Aorta (tissue), 5 donors: Measurements from ENCODE around the gene MARCHF5. TPM values are rescaled to one million over a fixed set of nuclear protein-coding genes. Genes with fewer than 3 reads are reported as not detected.

Experiments
- ATAC-seq: fragments of 200-7000 bp; cut with Tn5 transposase; one replicate; pipeline ENCODE4 v1.9.1; 2022; ENCODE audit warnings: moderate library complexity; ENCODE audit not compliant: low FRiP score
- DNase-seq, 2 donors: peaks; one replicate each; pipeline ENCODE4 v3.0.0-alpha.2; 2020
- H3K27ac ChIP-seq, 2 donors: one replicate each; pipeline ENCODE4 v1.5.1; 2013; ENCODE audit warnings: low read length in 2 of 2, mild to moderate bottlenecking in 2 of 2, moderate library complexity in 2 of 2, control low read depth in 1 of 2, inconsistent platforms in 1 of 2, low read depth in 1 of 2
- H3K27me3 ChIP-seq, 2 donors: one replicate each; pipeline ENCODE4 v1.6.1; 2013; ENCODE audit warnings: control low read depth in 1 of 2, low read length in 1 of 2, mild to moderate bottlenecking in 1 of 2, moderate library complexity in 1 of 2; ENCODE audit not compliant: insufficient read depth in 2 of 2, control insufficient read depth in 1 of 2
- H3K36me3 ChIP-seq, 2 donors: one replicate each; pipeline ENCODE4 v1.6.1; 2013; ENCODE audit warnings: control low read depth in 1 of 2, low read length in 1 of 2, mild to moderate bottlenecking in 1 of 2; ENCODE audit not compliant: insufficient read depth in 2 of 2, control insufficient read depth in 1 of 2
- H3K4me1 ChIP-seq, 2 donors: one replicate each; pipeline ENCODE4 v1.6.1; 2013; ENCODE audit warnings: low read length in 2 of 2, control low read depth in 1 of 2, mild to moderate bottlenecking in 1 of 2, moderate library complexity in 1 of 2; ENCODE audit not compliant: insufficient read depth in 2 of 2, control insufficient read depth in 1 of 2
- H3K4me3 ChIP-seq, 2 donors: one replicate each; pipeline ENCODE4 v1.5.1; 2013; ENCODE audit warnings: low read length in 2 of 2, control low read depth in 1 of 2, mild to moderate bottlenecking in 1 of 2
- H3K9me3 ChIP-seq: one replicate; pipeline ENCODE4 v1.6.1; 2013; ENCODE audit warnings: mild to moderate bottlenecking, low read length; ENCODE audit not compliant: control insufficient read depth
- WGBS, 2 donors: extraction: QIAGEN DNeasy Blood & Tissue Kit; methylation state at CpG; one replicate each; pipeline ENCODE4 v1.1.7; 2013; 5-methylcytosine and 5-hydroxymethylcytosine counted together
- intact Hi-C, 2 donors: fragments of 100-400 bp; cut with DNase I; formaldehyde crosslinking; loops; one replicate each; pipeline versions ENCODE4 v1.14.2 to v1.15.0; 2022
- polyA plus RNA-seq, 2 donors: library from polyadenylated mRNA; stranded (reverse); fragments of 200-250 nt; gene quantifications; one replicate each; pipeline ENCODE4 v1.2.3, GENCODE V29; 2013
- total RNA-seq, 2 donors: library from RNA; stranded (reverse); fragmentation: NEBNext Ultra II Directional; extraction: Animal tissue kit (Norgen Biotek cat#: 25700); gene quantifications; one replicate each; pipeline ENCODE4 v1.2.1, GENCODE V29; 2021
- donor health status: healthy with polysubstance abuse.
- donor health status: Bipolar disorder and iron deficiency.
- donor health status: DM: no; HTN: no; CAD: no.
- donor health status: DM: no; HTN: no; CAD: no.
- donor health status: DM: yes; HTN: yes; CAD: no.

The MARCHF5 gene
- total and polyA plus RNA-seq, 4 donors: 15.0 to 43.0 (median 29.6) TPM

- DNase-seq (no peak), ATAC-seq (no peak)
- Histone ChIP-seq H3K4me3 (no peak overlapping the region), H3K27ac (no peak overlapping the region), H3K9me3 (no peaks in the 10 kb centered on the region), H3K27me3 (no peaks in the 10 kb centered on the region), H3K36me3 (no peaks in the 10 kb centered on the region), H3K4me1 (peaks cover 0 to 5% of the 10 kb centered on the region in 2 donors)
- WGBS, 2 donors: 93 to 98% methylated on average over 2 of the region's 2 CpGs
- intact Hi-C loops: no loop called here
These were observed 26.7 kb upstream of the MARCHF5 start for GRCh38 chr10:92264249-92264648.

GRCh38 chr10:92265687-92266258 lies 25.2 kb upstream of the MARCHF5 start:
- H3K36me3 ChIP-seq: no peaks in the 10 kb centered on the region
- intact Hi-C loops: no loop called here
- 90 to 92% methylated on average over 2 of the region's 2 CpGs for WGBS, 2 donors
- H3K9me3 ChIP-seq: no peaks in the 10 kb centered on the region
- H3K27me3 ChIP-seq: no peaks in the 10 kb centered on the region
- ATAC-seq: no peak
- H3K4me1 ChIP-seq: peaks cover 0 to 3% of the 10 kb centered on the region in 2 donors
- peak overlapping the region in 1 of 2 donors; percentile 64 for H3K27ac ChIP-seq
- DNase-seq: no peak
- H3K4me3 ChIP-seq: no peak overlapping the region

- no peaks in the 10 kb centered on the region for H3K27me3 ChIP-seq
- H3K27ac ChIP-seq: peak overlapping the region in 1 of 2 donors; percentile 44
- no peak for ATAC-seq
- no peak for DNase-seq
- intact Hi-C loops: no loop called here
- no peaks in the 10 kb centered on the region for H3K9me3 ChIP-seq
- no peaks in the 10 kb centered on the region for H3K36me3 ChIP-seq
- no peak overlapping the region for H3K4me3 ChIP-seq
- H3K4me1 ChIP-seq: peaks cover 0 to 3% of the 10 kb centered on the region in 2 donors
These were observed 23.6 kb upstream of the MARCHF5 start for GRCh38 chr10:92267343-92267742.

- Histone ChIP-seq H3K4me3 (no peak overlapping the region), H3K36me3 (no peaks in the 10 kb centered on the region), H3K9me3 (no peaks in the 10 kb centered on the region), H3K4me1 (peaks cover 0 to 3% of the 10 kb centered on the region in 2 donors), H3K27ac (no peak overlapping the region), H3K27me3 (no peaks in the 10 kb centered on the region)
- intact Hi-C loops: no loop called here
- no peak for ATAC-seq
- WGBS, 2 donors: 56 to 63% methylated on average over 2 of the region's 2 CpGs
- DNase-seq: no peak
These were observed 22.2 kb upstream of the MARCHF5 start for GRCh38 chr10:92268748-92269147.

GRCh38 chr10:92274071-92274470 lies 16.9 kb upstream of the MARCHF5 start:
- no peak for ATAC-seq
- Histone ChIP-seq H3K4me1 (peaks cover 0 to 1% of the 10 kb centered on the region in 2 donors), H3K9me3 (no peaks in the 10 kb centered on the region), H3K36me3 (no peaks in the 10 kb centered on the region), H3K4me3 (no peak overlapping the region), H3K27me3 (no peaks in the 10 kb centered on the region), H3K27ac (no peak overlapping the region)
- 93 to 96% methylated on average over 3 of the region's 3 CpGs for WGBS, 2 donors
- DNase-seq: no peak
- intact Hi-C loops: no loop called here

GRCh38 chr10:92278996-92279696 lies 11.8 kb upstream of the MARCHF5 start:
- Histone ChIP-seq H3K4me1 (peaks cover 0 to 2% of the 10 kb centered on the region in 2 donors), H3K36me3 (no peaks in the 10 kb centered on the region), H3K27me3 (no peaks in the 10 kb centered on the region), H3K27ac (no peak overlapping the region), H3K4me3 (peak overlapping the region in 1 of 2 donors; percentile 48), H3K9me3 (no peaks in the 10 kb centered on the region)
- DNase-seq (no peak), ATAC-seq (no peak)
- intact Hi-C loops: no loop called here
- whole genome bisulfite sequencing, 2 donors: 14 to 19% methylated on average over 4 of the region's 4 CpGs

GRCh38 chr10:92284112-92284704 lies 6.8 kb upstream of the MARCHF5 start:
- WGBS, 2 donors: 77 to 85% methylated on average over 10 of the region's 10 CpGs
- H3K36me3 ChIP-seq: no peaks in the 10 kb centered on the region
- H3K27ac ChIP-seq: peak overlapping the region in 1 of 2 donors; percentile 42
- H3K9me3 ChIP-seq: no peaks in the 10 kb centered on the region
- H3K4me3 ChIP-seq: no peak overlapping the region
- peaks cover 0 to 1% of the 10 kb centered on the region in 2 donors for H3K4me1 ChIP-seq
- ATAC-seq: peak; percentile 48
- no peak for DNase-seq
- intact Hi-C loops: loop anchor here in 1 of 2 donors (10.0 kb wide), 1 partner anchor 59 kb away; no protein-coding TSS in a partner anchor
- no peaks in the 10 kb centered on the region for H3K27me3 ChIP-seq

GRCh38 chr10:92290076-92290836 lies 711 bp upstream of the MARCHF5 start:
- no peaks in the 10 kb centered on the region for H3K36me3 ChIP-seq
- H3K4me1 ChIP-seq: no peaks in the 10 kb centered on the region
- no peaks in the 10 kb centered on the region for H3K27me3 ChIP-seq
- no peaks in the 10 kb centered on the region for H3K9me3 ChIP-seq
- intact Hi-C loops: loop anchor here (2.0 to 10.0 kb wide), 4 partner anchors 45 to 203 kb away; no protein-coding TSS in a partner anchor
- ATAC-seq (peak; percentile 55), DNase-seq (no peak)
- 1% methylated on average over 33 of the region's 33 CpGs for WGBS, 2 donors
- H3K27ac ChIP-seq: peak overlapping the region in 1 of 2 donors; percentile 74
- peak overlapping the region; percentile 70 to 81 for H3K4me3 ChIP-seq
